Globus pallidus (tissue), 1 donor: ENCODE measurements around the gene CTAG1A.
"Not testable (repeated sequence)": the region's sequence is repeated elsewhere in the genome, so short reads cannot be mapped to it uniquely, and the experiment has no call there.

Experiments
- DNase-seq: peaks from one replicate; pipeline ENCODE4 v3.0.0-alpha.2; 2015; ENCODE audit warnings: low spot score

The CTAG1A gene

DNA sequence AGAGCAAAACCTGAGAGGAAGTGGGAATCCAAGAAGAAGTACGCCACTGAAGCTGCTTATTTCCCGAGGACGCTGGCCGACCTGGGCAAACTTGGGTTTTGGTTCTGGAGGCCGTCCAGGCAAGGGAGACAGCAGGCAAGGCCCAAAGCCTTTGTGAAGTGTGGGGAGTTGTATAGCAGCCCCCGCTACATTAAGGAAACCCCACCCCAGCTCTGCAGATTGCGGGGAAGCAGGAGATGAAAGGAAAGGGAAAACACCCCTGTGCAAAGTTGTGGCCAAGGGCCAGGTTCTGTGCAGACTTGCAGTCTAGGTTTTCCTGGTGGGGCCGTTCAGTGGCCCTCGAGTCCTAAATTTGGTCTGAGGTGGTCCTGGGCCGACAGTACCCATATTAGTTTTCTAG is 11.9 kb upstream of the CTAG1A start:
- not testable (repeated sequence) for DNase-seq

DNA sequence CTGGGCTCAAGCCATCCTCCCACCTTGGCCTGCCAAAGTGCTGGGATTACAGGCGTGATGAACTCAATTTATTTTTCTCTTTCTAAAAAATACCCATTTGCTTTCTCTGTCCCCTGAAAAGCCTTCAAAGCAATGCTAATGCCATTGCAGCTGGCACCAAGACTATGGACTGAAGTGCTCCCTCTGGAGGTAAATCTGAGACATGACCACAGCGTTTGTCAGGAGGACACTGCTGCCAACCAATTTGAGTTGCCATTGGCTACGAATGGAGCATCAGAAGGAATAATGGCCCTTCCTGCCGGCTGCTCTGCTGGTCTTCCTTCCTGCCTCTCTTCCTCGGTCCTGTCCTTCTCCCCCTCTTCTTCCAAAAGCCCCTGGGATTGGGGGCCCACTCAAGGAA is 9.9 kb upstream of the CTAG1A start:
- not testable (repeated sequence) for DNase-seq

DNA sequence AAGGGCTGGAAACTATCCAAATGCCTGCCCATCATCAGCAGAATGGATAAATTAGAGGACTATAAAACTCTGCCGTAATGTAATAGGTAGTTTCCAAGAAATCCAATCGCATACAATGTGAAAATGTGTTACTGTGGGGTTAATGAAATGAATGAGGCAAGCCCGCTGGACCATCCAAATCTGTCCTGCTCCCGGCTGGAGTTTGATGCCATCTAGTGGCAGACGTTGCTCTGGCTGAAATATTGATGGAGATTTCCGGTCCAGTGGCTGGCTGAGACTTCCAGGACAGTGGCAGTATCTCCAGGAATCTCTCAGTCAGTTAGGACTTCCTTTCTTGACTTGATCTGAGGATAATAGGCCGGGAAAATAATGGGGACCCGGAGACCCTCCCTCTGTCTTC is 1.9 kb upstream of the CTAG1A start:
- DNase-seq, result not testable (repeated sequence)

DNA sequence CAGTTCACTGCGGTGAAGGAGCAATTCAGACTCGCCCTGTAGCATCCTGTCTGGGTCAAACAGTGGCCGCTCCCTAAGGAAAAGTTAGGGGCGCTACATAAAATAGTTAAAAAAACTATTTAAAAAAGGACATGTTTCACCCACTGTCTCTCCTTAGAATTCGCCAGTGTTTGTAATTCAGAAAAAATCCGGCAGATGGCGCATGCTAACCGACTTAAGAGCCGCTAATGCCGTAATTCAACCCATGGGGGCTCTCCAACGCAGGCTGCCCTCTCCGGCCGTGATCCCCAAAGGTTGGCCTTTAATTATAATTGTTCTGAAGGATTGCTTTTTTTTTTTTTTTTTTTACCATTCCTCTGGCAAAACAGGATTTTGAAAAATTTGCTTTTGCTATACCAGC is 5.5 kb downstream of the CTAG1A start:
- not testable (repeated sequence) for DNase-seq

DNA sequence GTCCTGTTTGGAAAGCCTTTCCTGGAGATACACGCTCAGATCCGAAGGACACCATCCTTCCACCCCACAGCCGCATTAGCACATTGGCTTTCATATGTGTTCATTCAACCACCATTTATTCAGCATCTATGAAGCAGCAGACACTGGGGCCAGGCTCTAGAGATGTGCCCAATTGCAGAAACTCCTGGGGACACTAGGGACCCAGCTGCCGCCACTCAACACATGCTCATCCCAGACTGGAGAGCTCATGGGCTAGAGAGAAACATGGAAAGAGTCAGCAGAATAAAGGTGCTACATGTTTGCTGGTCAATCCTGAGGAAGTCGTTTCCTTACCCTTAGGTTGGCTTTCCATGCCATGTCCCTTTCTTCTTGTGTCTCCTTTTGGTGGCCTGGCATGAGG is 7.6 kb downstream of the CTAG1A start:
- DNase-seq, result no peak

DNA sequence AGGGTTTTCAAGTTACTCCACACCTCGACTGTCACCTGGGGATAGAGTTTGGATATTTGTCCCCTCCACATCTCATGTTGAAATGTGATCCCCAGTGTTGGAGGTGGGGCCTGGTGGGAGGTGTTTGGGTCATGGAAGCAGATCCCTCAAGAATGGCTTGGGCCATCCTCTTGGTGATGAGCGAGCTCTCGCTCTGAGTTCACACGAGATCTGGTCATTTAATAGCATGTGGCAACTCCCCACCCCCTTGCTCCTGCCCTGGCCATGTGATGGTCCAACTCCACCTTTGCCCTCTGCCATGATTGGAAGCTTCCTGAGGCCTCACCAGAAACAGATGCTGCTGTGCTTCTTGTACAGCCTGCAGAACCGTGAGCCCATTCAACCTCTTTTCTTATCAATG is 8.3 kb downstream of the CTAG1A start:
- DNase-seq, result no peak

DNA sequence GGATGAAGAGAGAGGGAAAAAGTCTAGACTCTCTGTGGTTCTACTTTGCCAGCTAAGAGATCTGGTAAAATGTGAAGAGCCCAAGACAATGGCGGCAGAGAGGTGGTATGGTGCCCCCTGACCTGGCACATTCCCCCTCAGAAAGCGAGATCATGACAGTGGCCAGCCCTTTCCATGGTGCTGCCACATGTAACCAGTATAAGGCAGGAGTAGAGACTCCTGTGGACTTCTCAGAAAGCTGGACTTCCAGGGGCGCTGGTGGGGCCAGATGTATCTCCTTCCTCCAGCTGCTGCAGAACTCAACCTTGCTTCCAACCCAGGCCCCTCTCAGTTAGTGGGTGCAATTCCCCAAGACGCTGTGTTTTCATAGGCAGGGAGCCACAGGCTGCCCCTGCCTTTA is 9.6 kb downstream of the CTAG1A start:
- DNase-seq, result no peak

DNA sequence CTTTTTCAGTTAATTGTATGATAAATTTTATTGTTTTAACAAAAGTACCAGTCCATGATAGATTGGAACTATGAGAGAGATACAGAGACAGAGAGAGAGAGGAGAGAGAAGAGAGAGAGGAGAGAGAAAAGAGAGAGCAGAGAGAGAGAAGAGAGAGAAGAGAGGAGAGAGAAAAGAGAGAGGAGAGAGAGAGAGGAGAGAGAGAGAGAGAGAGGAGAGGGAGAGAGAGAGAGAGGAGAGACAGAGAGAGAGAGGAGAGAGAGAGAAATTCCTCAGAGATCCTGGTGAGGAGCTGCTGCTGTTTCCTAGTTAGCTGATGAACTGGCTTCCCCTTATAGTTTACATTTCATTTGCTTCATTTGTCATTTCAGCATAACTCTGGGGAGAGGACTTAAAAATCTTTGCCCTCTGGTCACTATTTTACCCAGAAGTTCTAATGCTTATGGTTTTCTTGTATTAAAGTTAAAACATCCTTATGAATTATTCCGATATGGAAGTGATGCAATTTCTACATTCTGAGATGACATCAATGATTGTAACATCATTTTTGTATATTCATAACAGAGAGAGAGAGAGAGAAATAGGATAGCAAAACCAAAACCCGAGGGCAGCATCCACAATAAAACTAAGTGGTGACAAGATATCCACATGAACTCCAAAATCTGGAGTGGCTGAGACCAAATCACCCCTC is 10.8 kb downstream of the CTAG1A start:
- DNase-seq, result no peak

DNA sequence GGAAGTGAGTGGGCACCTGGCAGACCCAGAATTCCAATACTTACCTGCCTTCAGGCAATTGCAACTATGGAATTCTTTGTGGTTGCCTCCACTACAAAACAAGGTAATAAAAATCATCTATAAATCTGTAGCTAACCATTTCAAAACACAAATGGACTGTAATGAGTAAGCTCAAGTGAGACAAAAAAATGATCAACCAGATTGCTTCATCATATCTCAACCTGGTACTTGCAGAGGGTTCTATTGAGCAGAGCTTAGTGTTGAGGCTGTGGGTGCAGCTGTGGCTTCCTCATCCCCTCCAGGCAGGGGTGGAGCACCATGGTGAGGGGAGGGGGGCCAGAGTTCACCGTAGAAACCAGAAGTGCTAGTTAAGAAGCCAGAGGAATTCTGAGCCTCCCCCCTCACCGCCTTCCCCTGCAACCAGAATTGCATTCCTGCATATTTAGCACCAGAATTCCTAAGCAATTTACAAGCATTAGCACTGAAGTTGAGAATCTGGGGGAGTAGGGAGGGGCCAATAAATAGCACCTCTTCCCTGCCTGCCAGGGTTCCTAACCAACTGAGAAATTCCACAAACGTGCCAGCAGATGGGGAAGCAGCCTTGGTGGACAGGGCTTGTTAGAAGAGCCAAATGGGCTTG is 11.5 kb downstream of the CTAG1A start:
- DNase-seq, result no peak

DNA sequence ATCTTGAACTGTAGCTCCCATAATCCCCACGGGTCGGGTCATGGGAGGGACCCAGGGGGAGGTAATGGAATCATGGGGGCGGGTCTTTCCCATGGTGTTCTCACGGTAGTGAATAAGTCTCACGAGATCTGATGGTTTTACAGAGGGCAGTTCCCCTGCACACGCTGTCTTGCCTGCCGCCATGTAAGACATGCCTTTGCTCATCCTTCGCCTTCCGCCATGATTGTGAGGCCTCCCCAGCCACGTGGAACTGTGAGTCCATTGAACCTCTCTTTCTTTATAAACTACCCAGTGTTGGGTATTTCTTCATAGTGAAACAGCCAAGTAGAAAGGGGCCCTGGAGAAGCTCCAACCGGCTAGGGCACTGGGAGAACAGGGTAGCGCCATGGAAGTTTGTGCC is 12.3 kb downstream of the CTAG1A start:
- DNase-seq, result no peak

DNA sequence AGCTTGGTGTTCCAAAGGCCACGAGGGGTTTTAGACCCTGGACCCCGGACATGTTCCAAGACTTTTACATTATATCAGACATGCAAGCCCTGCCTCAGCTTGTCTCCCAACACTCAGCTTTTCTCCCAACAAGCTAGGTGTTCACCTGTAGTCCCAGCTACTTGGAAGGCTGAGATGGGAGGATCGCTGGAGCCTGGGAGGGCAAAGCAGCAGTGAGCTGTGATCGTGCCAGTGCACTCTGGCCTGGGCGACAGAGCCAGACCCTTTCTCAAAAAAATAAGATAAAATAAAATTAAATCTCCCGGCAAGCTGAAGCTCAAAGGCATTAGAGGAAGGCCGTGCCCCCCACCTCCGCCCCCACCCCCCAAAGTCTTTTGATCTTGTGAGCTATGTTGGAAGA is 13.7 kb downstream of the CTAG1A start:
- no peak for DNase-seq

DNA sequence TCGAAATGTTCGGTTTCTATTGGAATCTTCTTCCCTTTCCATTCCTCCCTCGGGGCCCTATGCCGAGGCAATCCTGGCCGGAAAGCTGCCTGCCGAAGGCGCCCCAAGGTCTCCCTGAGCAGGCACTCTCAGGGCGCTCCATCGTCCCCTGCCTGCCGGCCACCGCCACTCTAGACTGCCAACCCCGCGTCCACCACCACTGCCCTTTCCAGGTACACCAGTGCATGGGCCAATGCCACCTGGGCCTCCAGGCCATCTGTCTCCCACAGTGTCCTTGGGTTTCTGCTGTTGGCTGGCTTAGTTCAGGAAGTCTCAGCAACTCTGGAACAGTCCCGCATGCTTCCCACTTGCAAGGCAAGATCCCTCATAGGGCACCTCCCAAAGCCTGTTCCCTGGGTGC is 14.6 kb downstream of the CTAG1A start:
- DNase-seq, result no peak

DNA sequence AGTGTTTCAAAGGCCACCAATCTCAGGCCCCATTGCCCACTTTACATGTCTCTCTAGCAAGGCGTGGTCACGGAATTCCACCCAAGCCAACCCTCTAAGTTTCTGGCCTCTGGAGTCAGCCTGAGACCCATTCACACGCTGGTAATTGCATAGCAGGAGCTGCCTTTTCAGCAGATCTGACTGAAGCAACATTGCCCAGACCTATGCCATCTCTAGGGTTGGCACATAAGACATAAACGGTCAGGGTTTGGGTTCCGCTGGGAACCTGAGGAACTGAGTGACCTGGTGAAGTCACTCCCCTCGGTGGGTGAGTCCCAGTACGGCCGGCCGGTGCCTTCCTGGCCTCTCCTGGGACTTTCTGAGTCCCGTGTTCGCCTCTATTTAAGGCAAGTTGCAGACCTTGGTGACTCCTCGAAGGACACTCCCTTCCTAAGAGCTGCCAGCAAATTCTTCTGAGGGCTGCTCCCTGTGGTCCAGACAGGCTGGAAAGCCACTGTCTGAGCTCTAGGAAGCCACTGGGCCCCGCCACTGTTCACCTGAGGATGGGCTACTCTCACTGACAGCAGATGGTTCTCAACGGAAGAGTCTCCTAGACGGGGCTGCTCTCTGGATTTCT is 15.9 kb downstream of the CTAG1A start:
- no peak for DNase-seq

DNA sequence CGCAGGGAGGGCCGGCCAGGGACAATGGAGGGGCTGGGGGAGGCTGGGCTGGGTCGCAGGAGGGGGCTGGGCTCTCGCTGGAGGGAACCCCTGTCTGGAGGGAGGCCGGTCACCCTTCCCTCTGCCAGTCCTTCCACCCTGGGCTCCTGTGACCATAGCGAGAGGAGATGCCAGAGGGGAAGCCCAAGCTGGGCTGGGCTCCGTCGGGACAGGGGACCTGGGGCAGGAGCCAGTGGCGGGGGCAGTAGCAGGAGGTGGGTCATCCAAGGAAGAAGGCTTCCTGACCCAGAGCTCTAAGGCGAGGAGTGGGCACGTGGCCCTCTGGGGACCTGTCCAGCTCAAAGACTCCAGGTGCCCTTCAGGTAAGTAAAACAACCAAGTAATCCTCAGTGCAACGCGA is 17.3 kb downstream of the CTAG1A start:
- DNase-seq, result no peak

DNA sequence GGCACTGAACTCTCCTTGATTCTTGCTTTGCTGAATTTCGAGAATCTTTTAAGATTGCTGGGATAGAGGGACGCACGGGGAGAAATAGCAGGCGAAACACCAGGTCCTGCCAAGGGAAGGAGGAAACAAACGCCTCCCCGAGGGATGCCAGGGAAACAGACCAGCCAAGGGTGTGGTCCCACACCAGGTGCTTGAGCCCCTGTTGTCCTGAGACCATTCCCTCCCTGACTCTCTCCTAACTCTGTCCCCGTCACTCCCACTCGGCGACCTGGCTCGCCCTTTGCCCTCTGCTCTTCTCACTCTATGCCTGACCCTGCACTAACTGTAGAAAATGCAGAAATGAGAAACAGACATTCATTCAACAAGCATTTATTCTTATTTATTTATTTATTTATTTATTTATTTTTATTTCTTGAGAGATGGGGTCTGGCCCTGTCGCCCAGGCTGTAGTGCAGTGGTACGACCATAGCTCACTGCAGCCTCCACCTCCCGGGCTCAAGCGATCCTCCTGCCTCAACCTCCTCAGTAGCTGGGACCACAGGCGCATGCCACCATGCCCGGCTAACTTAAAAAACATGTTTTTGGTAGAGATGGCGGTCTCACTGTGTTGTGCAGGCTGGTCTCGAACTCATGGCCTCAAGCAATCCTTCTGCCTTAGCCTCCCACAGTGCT is 18.0 kb downstream of the CTAG1A start:
- no peak for DNase-seq

DNA sequence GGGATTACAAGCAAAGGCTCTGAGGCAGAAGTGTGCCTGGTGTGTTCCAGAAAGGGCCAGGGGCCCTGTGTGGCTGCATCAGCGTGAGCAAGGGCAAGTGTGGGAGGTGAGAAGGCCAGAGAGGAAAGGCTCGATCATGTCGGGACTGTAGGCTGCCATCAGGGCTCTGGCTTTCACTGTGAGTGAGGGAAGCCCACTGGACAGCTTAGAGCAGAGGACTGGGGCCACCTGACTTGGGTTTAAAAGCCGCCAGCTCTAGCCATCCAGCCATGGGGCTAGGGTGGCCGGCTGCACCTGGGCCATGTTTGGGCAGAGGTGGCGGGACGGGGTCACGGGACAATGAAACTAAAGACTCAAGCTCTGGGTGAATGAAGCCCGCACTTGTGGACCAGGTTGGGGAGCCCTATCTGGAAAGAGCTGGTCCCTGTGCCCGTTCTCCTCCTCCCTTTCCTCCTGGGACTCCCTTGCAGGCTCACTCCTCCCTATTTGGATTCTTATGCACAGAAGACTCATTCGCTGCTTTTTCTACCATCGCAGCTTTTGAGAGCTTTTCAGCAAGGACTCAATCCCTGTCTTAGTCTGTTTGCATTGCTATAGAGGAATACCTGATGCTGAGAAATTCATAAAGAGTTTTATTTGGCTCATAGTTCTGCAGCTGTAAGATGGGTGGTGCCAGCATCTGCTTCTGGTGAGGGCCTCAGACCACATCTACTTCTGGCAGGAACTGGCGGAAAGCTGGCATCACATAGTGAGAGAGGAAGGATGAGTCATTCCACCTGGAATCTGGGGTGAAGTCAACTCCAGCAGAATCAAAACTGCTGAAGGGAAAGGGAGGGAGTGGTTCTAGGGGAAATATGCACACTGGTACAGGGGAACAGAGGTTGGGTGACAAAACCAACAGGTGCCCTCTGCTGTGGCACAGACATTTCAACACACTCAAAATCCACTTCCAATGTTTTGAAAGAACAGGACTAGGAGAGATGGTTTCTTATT is 18.8 kb downstream of the CTAG1A start:
- DNase-seq, result no peak

DNA sequence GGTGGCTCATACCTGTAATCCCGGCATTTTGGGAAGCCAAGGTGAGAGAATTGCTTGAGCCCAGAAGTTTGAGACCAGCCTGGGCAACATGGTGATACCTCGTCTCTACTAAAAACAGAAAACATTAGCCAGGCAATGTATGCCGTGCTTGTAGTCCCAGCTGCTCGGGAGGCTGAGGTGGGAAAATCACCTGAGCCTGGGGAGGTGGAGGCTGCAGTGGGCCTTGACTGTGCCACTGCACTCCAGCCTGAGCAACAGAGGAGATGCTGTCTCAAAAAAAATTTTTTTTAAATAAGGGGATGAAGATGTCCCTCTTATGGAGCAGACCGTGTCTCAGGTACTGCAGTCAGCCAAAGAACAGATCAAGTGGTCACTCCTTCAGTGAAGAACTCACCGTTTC is 20.6 kb downstream of the CTAG1A start:
- DNase-seq, result no peak

DNA sequence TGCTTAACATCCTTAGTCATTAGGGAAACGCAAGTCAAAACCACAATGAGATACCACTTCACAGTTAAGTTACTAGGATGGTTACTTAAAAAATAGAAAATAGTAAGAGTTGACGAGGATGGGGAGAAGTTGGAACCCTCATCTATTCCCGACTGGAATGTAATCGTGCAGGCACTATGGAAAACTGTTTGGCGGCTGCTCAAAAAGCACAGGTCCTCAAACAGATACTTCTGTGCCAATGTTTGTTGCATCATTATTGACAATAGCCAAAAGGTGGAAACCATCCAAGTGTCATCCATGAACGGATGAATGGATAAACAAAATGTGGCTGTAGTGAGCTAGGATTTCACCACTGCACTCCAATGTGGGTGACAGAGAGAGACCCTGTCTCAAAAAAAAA is 22.4 kb downstream of the CTAG1A start:
- DNase-seq, result peak; percentile 0

DNA sequence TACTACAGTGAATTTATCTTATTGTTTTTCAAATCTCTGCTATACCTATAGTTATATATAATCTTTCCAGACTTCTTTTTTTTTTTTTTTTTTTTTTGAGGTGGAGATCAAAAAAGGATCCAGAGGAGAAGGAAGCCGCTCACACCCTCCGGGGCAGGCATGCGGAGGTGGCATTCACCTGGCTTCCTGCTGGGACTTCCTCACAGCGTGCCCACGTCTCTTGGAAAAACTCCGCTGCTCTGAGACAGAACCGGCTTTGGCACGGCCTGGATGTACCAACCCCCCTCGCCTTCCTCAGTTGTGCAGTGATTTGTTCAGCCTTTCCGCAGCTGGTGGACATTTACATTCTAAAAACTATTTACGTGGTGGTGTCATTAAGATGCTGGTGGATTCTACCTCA is 23.0 kb downstream of the CTAG1A start:
- DNase-seq, result not testable (repeated sequence)

DNA sequence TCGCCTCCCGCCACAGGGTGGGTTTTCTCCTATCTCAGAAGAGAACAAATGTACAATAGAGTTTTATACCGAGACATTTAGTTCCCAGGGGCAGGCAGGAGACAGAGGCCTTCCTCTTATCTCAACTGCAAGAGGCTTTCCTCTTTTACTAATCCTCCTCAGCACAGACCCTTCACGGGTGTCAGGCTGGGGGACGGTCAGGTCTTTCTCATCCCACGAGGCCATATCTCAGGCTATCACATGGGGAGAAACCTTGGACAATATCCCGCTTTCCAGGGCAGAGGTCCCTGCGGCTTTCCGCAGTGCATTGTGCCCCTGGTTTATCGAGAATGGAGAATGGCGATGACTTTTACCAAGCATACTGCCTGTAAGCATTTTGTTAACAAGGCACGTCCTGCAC is 23.9 kb downstream of the CTAG1A start:
- DNase-seq, result not testable (repeated sequence)

DNA sequence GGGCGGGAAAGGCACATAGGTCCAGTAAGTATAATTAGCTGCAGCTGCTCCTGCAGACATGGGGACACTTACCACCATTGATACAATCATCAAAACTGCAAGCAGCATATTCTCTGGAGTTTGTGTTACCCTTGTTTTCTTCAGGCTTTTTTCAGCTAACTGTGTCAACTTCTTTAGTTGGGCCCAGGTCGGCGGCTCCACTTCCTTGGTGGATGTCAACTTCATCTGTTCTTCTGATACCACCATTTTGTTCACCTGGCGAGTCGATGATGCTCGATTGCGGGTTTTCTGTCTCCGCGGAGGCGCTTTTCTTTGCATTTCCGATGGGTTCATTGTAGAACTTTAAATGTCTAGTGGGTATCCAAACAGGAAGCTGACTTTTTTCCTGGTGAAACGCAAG is 26.2 kb downstream of the CTAG1A start:
- DNase-seq, result not testable (repeated sequence)

DNA sequence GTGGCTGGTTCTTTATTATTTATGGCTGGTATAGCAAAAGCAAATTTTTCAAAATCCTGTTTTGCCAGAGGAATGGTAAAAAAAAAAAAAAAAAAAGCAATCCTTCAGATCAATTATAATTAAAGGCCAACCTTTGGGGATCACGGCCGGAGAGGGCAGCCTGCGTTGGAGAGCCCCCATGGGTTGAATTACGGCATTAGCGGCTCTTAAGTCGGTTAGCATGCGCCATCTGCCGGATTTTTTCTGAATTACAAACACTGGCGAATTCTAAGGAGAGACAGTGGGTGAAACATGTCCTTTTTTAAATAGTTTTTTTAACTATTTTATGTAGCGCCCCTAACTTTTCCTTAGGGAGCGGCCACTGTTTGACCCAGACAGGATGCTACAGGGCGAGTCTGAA is 28.7 kb downstream of the CTAG1A start:
- DNase-seq, result not testable (repeated sequence)
